Progenitor cell of endocrine pancreas (in vitro differentiated cells): ENCODE data around the gene LOXHD1. TPM values are rescaled to one million over a fixed set of nuclear protein-coding genes. Genes with fewer than 3 reads are reported as not detected.

Experiments
- DNase-seq: peaks from one replicate; pipeline ENCODE4 v3.0.0; 2021; ENCODE audit warnings: low spot score; ENCODE audit not compliant: unreplicated experiment
- H3K27ac Mint-ChIP-seq: 2 replicates; pipeline ENCODE4 v1.8.0; 2021; ENCODE audit warnings: mild to moderate bottlenecking, moderate library complexity, mixed read lengths
- H3K27me3 Mint-ChIP-seq: 2 replicates; pipeline ENCODE4 v1.8.0; 2021; ENCODE audit warnings: mixed read lengths
- H3K36me3 Mint-ChIP-seq: 2 replicates; pipeline ENCODE4 v1.8.0; 2022; ENCODE audit warnings: mixed read lengths; ENCODE audit not compliant: insufficient read depth
- H3K4me1 Mint-ChIP-seq: 2 replicates; pipeline ENCODE4 v1.8.0; 2021; ENCODE audit warnings: low read depth, mixed read lengths
- H3K4me3 Mint-ChIP-seq: 2 replicates; pipeline ENCODE4 v1.8.0; 2021; ENCODE audit warnings: low read depth, mild to moderate bottlenecking, moderate library complexity, mixed read lengths
- H3K9me3 Mint-ChIP-seq: 2 replicates; pipeline ENCODE4 v1.8.0; 2021; ENCODE audit warnings: low read depth, mixed read lengths
- total RNA-seq: library from RNA; stranded (reverse); gene quantifications from 2 replicates; pipeline ENCODE4 v1.2.1, GENCODE V29; 2021
- TF ChIP-seq, protein P1 (sequence below): fragments of 200-600 bp; sonication (generic); IDR thresholded peaks from one replicate; pipeline ENCODE4 v1.5.0; 2021; ENCODE audit warnings: antibody characterized with exemption, mild to moderate bottlenecking; ENCODE audit not compliant: unreplicated experiment

LOXHD1 gene
- total RNA-seq, 1 donor from 2014 or later, result 0.36 TPM

GRCh38 chr18:46621111-46621766, 35.8 kb downstream of the LOXHD1 start:
- peaks cover 3% of the 10 kb centered on the region for H3K4me1 Mint-ChIP-seq
- H3K27me3 Mint-ChIP-seq, result peaks cover 4% of the 10 kb centered on the region
- H3K36me3 Mint-ChIP-seq, result no peaks in the 10 kb centered on the region
- TF ChIP-seq, protein P1, sequence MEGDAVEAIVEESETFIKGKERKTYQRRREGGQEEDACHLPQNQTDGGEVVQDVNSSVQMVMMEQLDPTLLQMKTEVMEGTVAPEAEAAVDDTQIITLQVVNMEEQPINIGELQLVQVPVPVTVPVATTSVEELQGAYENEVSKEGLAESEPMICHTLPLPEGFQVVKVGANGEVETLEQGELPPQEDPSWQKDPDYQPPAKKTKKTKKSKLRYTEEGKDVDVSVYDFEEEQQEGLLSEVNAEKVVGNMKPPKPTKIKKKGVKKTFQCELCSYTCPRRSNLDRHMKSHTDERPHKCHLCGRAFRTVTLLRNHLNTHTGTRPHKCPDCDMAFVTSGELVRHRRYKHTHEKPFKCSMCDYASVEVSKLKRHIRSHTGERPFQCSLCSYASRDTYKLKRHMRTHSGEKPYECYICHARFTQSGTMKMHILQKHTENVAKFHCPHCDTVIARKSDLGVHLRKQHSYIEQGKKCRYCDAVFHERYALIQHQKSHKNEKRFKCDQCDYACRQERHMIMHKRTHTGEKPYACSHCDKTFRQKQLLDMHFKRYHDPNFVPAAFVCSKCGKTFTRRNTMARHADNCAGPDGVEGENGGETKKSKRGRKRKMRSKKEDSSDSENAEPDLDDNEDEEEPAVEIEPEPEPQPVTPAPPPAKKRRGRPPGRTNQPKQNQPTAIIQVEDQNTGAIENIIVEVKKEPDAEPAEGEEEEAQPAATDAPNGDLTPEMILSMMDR, result no peak
- H3K27ac Mint-ChIP-seq, result no peak overlapping the region
- no peaks in the 10 kb centered on the region for H3K9me3 Mint-ChIP-seq
- no peak overlapping the region for H3K4me3 Mint-ChIP-seq
- no peak for DNase-seq

DNA sequence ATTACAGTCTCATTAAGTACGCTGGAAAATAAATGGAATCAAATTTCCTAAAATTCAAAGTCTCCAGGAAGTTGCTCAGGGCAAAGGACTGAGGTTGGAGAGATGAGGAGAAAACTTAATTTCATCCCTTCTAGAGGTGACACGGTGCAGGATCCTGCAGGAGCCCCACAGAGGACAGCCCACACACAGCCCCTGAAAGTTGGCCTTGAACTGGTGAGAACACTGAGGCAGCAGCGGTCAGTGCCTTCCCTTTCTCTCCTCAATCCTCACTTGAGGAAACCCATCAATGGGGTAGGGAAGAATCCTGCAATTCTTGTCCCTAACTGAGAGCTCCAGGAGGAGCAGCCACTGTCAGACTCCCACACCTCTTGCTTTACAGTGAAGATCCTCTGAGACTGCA, 37.5 kb downstream of the LOXHD1 start:
- no peak for DNase-seq
- TF ChIP-seq, protein P1, result no peak
- H3K4me3 Mint-ChIP-seq, result no peak overlapping the region
- H3K27ac Mint-ChIP-seq, result no peak overlapping the region
- H3K4me1 Mint-ChIP-seq, result peaks cover 3% of the 10 kb centered on the region
- H3K27me3 Mint-ChIP-seq, result peaks cover 2% of the 10 kb centered on the region
- H3K36me3 Mint-ChIP-seq, result no peaks in the 10 kb centered on the region
- H3K9me3 Mint-ChIP-seq, result no peaks in the 10 kb centered on the region

GRCh38 chr18:46615720-46616119, 41.3 kb downstream of the LOXHD1 start:
- no peaks in the 10 kb centered on the region for H3K36me3 Mint-ChIP-seq
- no peaks in the 10 kb centered on the region for H3K4me1 Mint-ChIP-seq
- no peak overlapping the region for H3K4me3 Mint-ChIP-seq
- peaks cover 5% of the 10 kb centered on the region for H3K27me3 Mint-ChIP-seq
- no peak for DNase-seq
- TF ChIP-seq, protein P1, result no peak
- no peak overlapping the region for H3K27ac Mint-ChIP-seq
- H3K9me3 Mint-ChIP-seq, result no peaks in the 10 kb centered on the region

- Mint-ChIP-seq H3K4me1 (no peaks in the 10 kb centered on the region), H3K36me3 (no peaks in the 10 kb centered on the region), H3K27ac (no peak overlapping the region), H3K4me3 (no peak overlapping the region), H3K9me3 (no peaks in the 10 kb centered on the region), H3K27me3 (peaks cover 31% of the 10 kb centered on the region)
- TF ChIP-seq, protein P1, result no peak
- DNase-seq, result no peak
These were observed 48.0 kb downstream of the LOXHD1 start for GRCh38 chr18:46609048-46609447.

DNA sequence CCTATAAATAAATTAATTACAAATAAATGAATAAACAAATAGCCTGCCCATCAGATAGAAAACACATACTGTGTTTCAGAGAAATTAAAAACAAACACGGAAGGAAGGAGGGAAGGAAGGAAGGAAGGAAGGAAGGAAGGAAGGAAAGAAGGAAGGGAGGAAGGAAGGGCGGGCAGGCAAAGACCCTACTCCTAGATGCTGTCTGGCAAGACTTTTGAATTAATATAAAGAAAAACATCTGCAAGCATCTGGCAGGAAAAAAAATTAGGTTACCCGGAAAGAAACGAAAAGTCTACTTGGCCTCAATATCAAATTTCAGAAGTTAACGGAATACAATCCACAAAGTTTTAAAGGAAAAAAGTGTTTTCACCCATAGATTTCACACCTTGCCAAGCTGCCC, 49.1 kb downstream of the LOXHD1 start:
- no peaks in the 10 kb centered on the region for H3K36me3 Mint-ChIP-seq
- H3K4me3 Mint-ChIP-seq, result no peak overlapping the region
- no peak overlapping the region for H3K27ac Mint-ChIP-seq
- no peak for DNase-seq
- TF ChIP-seq, protein P1, result no peak
- no peaks in the 10 kb centered on the region for H3K4me1 Mint-ChIP-seq
- peaks cover 31% of the 10 kb centered on the region for H3K27me3 Mint-ChIP-seq
- H3K9me3 Mint-ChIP-seq, result no peaks in the 10 kb centered on the region
